Stimulated activated CD8-positive, alpha-beta memory T cell treated with anti-CD3 and anti-CD28 coated beads, Interleukin-7, amount 100 ng/mL, for 4 hours (primary cell): ENCODE results near the gene YAP1.

ENCODE experiments used
- DNase-seq, 2 donors: peaks; one replicate each; pipeline ENCODE4 v3.0.0-alpha.2; 2020; ENCODE audit warnings: low read depth in 2 of 2

Gene YAP1

GRCh38 chr11:102109896-102110760 lies at the start of gene YAP1:
Gene YAP1, plus strand, starts transcription at chr11:102110447. Its CDS starts 402 bp downstream, at chr11:102110849.
- peak; percentile 2 to 55 for DNase-seq

- no peak for DNase-seq
These were observed 49.0 kb upstream of the YAP1 start for GRCh38 chr11:102061276-102061675.

GRCh38 chr11:102062106-102062505 lies 48.1 kb upstream of the YAP1 start:
- DNase-seq = no peak

GRCh38 chr11:102064316-102064715 lies 45.9 kb upstream of the YAP1 start:
- no peak for DNase-seq

- DNase-seq = no peak
These were observed 39.5 kb upstream of the YAP1 start for GRCh38 chr11:102070766-102071165.

GRCh38 chr11:102071497-102072472 lies 38.5 kb upstream of the YAP1 start:
- no peak for DNase-seq

- DNase-seq = no peak
These were observed 37.0 kb upstream of the YAP1 start for GRCh38 chr11:102073253-102073652.

- no peak for DNase-seq
These were observed 30.6 kb upstream of the YAP1 start for GRCh38 chr11:102079625-102080024.

- DNase-seq = no peak
These were observed 28.9 kb upstream of the YAP1 start for GRCh38 chr11:102081313-102081712.

- no peak for DNase-seq
These were observed 24.2 kb upstream of the YAP1 start for GRCh38 chr11:102085864-102086551.

GRCh38 chr11:102097186-102097585 lies 13.1 kb upstream of the YAP1 start:
- DNase-seq = no peak

- DNase-seq = no peak
These were observed 10.5 kb upstream of the YAP1 start for GRCh38 chr11:102099755-102100154.

GRCh38 chr11:102108734-102109440 lies 1.4 kb upstream of the YAP1 start:
- DNase-seq = no peak

- no peak for DNase-seq
These were observed 439 bp downstream of the YAP1 start for GRCh38 chr11:102110761-102111010.

GRCh38 chr11:102111011-102111786 lies 952 bp downstream of the YAP1 start:
- DNase-seq = no peak

GRCh38 chr11:102111787-102112508 lies 1.7 kb downstream of the YAP1 start:
- no peak for DNase-seq

GRCh38 chr11:102112509-102112821 lies 2.2 kb downstream of the YAP1 start:
- no peak for DNase-seq

GRCh38 chr11:102114032-102114431 lies 3.8 kb downstream of the YAP1 start:
- no peak for DNase-seq

GRCh38 chr11:102115557-102115956 lies 5.3 kb downstream of the YAP1 start:
- DNase-seq = no peak
